B cell (primary cell): ENCODE results near the gene TBX6. TPM values are rescaled to one million over a fixed set of nuclear protein-coding genes. Genes with fewer than 3 reads are reported as not detected.

Experiments
- ATAC-seq: fragments of 200-7000 bp; cut with Tn5 transposase; one replicate; pipeline ENCODE4 v1.10.0; 2021; ENCODE audit warnings: low read depth, mild to moderate bottlenecking, moderate number of reproducible peaks, moderate library complexity
- CTCF ChIA-PET: fragments of 350-600 bp; sonication (Branson Sonifier 250); formaldehyde crosslinking; loops from one replicate; lab custom pipeline; 2021; ENCODE audit warnings: antibody characterized with exemption, inconsistent platforms; lab: Charles Lee
- POLR2A ChIA-PET: fragments of 350-600 bp; sonication (Branson Sonifier 250); formaldehyde crosslinking; loops from one replicate; lab custom pipeline; 2021; ENCODE audit warnings: antibody characterized with exemption; lab: Charles Lee
- DNase-seq: peaks from one replicate; pipeline ENCODE4 v3.0.0; 2013
- H2AFZ ChIP-seq: 2 replicates; pipeline ENCODE4 v1.6.1; 2012; ENCODE audit warnings: mild to moderate bottlenecking, low read depth, low read length; ENCODE audit not compliant: insufficient read depth, poor library complexity, severe bottlenecking
- H3K27ac ChIP-seq, 2 donors: 1 replicate in 1 of 2; 2 replicates in 1 of 2; pipeline ENCODE4 v1.5.1; 2012 to 2013; ENCODE audit warnings: low read length in 2 of 2, mild to moderate bottlenecking in 2 of 2, moderate library complexity in 1 of 2
- H3K27me3 ChIP-seq, 4 experiments: fragments of 200-600 bp in 1 of 4; sonication (generic) in 1 of 4; replicated peaks in 1 of 4; 1 replicate in 2 of 4; 2 replicates in 2 of 4; pipeline versions ENCODE4 v1.6.1 to v1.7.0; 2013 to 2016; ENCODE audit warnings: low read length in 3 of 4, mild to moderate bottlenecking in 2 of 4, mixed read lengths in 1 of 4, moderate library complexity in 1 of 4; ENCODE audit not compliant: insufficient read depth in 4 of 4, control insufficient read depth in 3 of 4; ENCODE audit errors: control extremely low read depth in 1 of 4
- H3K36me3 ChIP-seq, 2 experiments: replicated peaks in 1 of 2; 1 replicate in 1 of 2; 2 replicates in 1 of 2; pipeline versions ENCODE4 v1.6.1 to v1.7.1; 2013; ENCODE audit warnings: low read length in 1 of 2; ENCODE audit not compliant: insufficient read depth in 2 of 2, control insufficient read depth in 1 of 2; ENCODE audit errors: control extremely low read depth in 1 of 2, extremely low read depth in 1 of 2
- H3K4me1 ChIP-seq, 2 donors: fragments of 200-600 bp in 1 of 2; sonication (generic) in 1 of 2; 1 replicate in 1 of 2; 2 replicates in 1 of 2; pipeline versions ENCODE4 v1.5.1 to v1.6.1; 2013 to 2017; ENCODE audit warnings: low read length in 2 of 2; ENCODE audit not compliant: control insufficient read depth in 2 of 2, insufficient read depth in 2 of 2
- H3K4me2 ChIP-seq: replicated peaks from 2 replicates; pipeline ENCODE3; 2012; ENCODE audit warnings: mild to moderate bottlenecking, low read depth, low read length; ENCODE audit not compliant: poor library complexity, severe bottlenecking
- H3K4me3 ChIP-seq, 5 experiments: fragments of 200-600 bp in 1 of 5; sonication (generic) in 1 of 5; 1 replicate in 3 of 5; 2 replicates in 2 of 5; pipeline versions ENCODE4 v1.5.1 to v1.7.0; 2011 to 2016; ENCODE audit warnings: low read length in 4 of 5, mild to moderate bottlenecking in 4 of 5, low read depth in 2 of 5, control low read depth in 1 of 5, moderate library complexity in 1 of 5; ENCODE audit not compliant: insufficient read depth in 1 of 5; ENCODE audit errors: control extremely low read depth in 1 of 5, extremely low read depth in 1 of 5
- H3K79me2 ChIP-seq: fragments of 200-600 bp; sonication (generic); one replicate; pipeline ENCODE4 v1.6.0; 2016; ENCODE audit warnings: low read length; ENCODE audit not compliant: control insufficient read depth, insufficient read depth
- H3K9ac ChIP-seq: fragments of 200-600 bp; sonication (generic); 2 replicates; pipeline ENCODE4 v1.6.1; 2017; ENCODE audit warnings: mild to moderate bottlenecking, low read length, moderate library complexity
- H3K9me3 ChIP-seq, 3 donors: one replicate each; pipeline versions ENCODE4 v1.6.1 to v1.7.1; 2013; ENCODE audit warnings: low read length in 2 of 3; ENCODE audit not compliant: control insufficient read depth in 2 of 3, insufficient read depth in 1 of 3; ENCODE audit errors: control extremely low read depth in 1 of 3
- H4K20me1 ChIP-seq: 2 replicates; pipeline ENCODE4 v1.6.0; 2012; ENCODE audit warnings: mild to moderate bottlenecking, low read length; ENCODE audit not compliant: insufficient read depth, control insufficient read depth, poor library complexity, severe bottlenecking
- H3K27ac Mint-ChIP-seq: one replicate; pipeline ENCODE4 v1.8.0; 2021; ENCODE audit warnings: mixed read lengths
- H3K27me3 Mint-ChIP-seq: one replicate; pipeline ENCODE4 v1.8.0; 2021; ENCODE audit warnings: mixed read lengths
- H3K4me1 Mint-ChIP-seq: one replicate; pipeline ENCODE4 v1.8.0; 2021; ENCODE audit warnings: mixed read lengths
- H3K4me3 Mint-ChIP-seq: one replicate; pipeline ENCODE4 v1.8.0; 2021; ENCODE audit warnings: mixed read lengths
- H3K9me3 Mint-ChIP-seq: one replicate; pipeline ENCODE4 v1.8.0; 2022; ENCODE audit warnings: mixed read lengths; ENCODE audit not compliant: insufficient read depth
- EZH2 ChIP-seq: IDR thresholded peaks from 2 replicates; pipeline ENCODE4 v1.6.1; 2012; ENCODE audit warnings: borderline replicate concordance, low read depth, mild to moderate bottlenecking, moderate library complexity, low read length; ENCODE audit not compliant: insufficient read depth, poor library complexity, severe bottlenecking
- WGBS: methylation state at CpG from one replicate; pipeline ENCODE4 v1.1.5; 2013; ENCODE audit warnings: missing lambda C conversion rate; ENCODE audit not compliant: insufficient coverage; 5-methylcytosine and 5-hydroxymethylcytosine counted together
- intact Hi-C: fragments of 100-400 bp; cut with micrococcal nuclease; formaldehyde crosslinking; loops from one replicate; pipeline ENCODE4 v1.10.0; 2022
- polyA plus RNA-seq: library from polyadenylated mRNA; depleted of rRNA; stranded (reverse); fragments of >200 nt; gene quantifications from 2 replicates; pipeline ENCODE4 v1.2.3, GENCODE V29; 2012
- total RNA-seq, 2 donors: library from RNA; stranded (reverse); fragments of 120-200 nt in 1 of 2; gene quantifications; 1 replicate in 1 of 2; 2 replicates in 1 of 2; pipeline versions ENCODE4 v1.2.3 to v1.2.4, GENCODE V29; 2013 to 2022
- TF ChIP-seq, protein P1 (sequence below): fragments of 200-600 bp; IDR thresholded peaks from one replicate; pipeline ENCODE4 v1.8.0; 2022; ENCODE audit warnings: antibody characterized with exemption, mild to moderate bottlenecking

The TBX6 gene
- total and polyA plus RNA-seq, 2 donors (not counting 1 experiment from before 2014, with no cell fraction given) = 1.4 to 5.4 TPM

DNA sequence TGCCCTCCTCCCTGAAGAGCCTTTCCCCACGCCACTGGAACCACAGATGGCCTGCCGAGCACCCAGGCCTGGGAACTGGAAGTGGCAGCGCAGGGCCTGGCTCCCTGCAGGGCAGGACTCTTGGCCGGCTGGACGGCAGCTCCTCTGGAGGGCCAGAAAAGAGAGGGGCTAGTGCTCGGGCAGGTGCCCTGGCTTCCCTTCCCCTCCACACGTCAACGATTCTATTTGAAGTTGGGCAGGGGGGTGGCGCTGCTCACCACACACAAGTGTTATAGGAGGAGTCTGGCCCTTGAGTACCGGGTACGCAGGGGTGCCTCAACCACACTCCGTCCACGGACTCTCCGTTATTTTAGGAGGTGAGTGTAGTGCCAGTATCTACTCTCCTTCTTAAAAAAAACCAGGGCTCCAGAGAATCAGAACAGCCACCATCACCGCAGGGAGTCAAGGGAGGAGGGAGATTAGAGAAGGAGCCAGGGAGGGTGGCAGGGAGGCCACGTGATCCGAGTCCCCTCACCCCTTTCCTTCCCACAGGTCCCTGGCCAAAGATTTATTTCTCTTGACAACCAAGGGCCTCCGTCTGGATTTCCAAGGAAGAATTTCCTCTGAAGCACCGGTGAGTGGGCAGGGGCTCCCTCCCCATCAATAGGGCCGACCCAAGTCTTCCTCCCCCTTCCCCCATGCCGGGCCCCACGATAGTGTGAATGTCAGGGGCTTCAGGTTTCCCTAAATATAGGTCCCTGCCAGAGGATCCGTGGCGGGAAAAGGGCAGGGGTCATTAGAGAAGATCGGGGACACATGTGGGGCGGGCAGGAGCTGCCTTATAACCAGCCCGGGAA is 27.6 kb downstream of the TBX6 start:
- WGBS = 2% methylated on average over 11 of the region's 27 CpGs

More for the DNA sequence above, 27.6 kb downstream of the TBX6 start:
- H3K4me1 ChIP-seq = peaks cover 16 to 40% of the 10 kb centered on the region in 2 donors
- ChIA-PET POLR2A (interaction anchor here (0.6 to 3.0 kb wide), 9 partner anchors 28 to 1078 kb away, joined by 3 to 61 read pairs (median 5); partner anchors contain the start of genes CORO1A, TBX6, YPEL3 and ZNF48), CTCF (interaction anchor here (0.5 to 2.0 kb wide), 9 partner anchors 13 to 352 kb away, joined by 3 to 28 read pairs (median 4); partner anchors contain the start of gene TBX6)
- Mint-ChIP-seq H3K27me3 (no peaks in the 10 kb centered on the region), H3K9me3 (no peaks in the 10 kb centered on the region), H3K27ac (peak overlapping the region; percentile 99), H3K4me3 (peak overlapping the region; percentile 100), H3K4me1 (peaks cover 31% of the 10 kb centered on the region)
- TF ChIP-seq EZH2 = no peak
- TF ChIP-seq, protein P1, sequence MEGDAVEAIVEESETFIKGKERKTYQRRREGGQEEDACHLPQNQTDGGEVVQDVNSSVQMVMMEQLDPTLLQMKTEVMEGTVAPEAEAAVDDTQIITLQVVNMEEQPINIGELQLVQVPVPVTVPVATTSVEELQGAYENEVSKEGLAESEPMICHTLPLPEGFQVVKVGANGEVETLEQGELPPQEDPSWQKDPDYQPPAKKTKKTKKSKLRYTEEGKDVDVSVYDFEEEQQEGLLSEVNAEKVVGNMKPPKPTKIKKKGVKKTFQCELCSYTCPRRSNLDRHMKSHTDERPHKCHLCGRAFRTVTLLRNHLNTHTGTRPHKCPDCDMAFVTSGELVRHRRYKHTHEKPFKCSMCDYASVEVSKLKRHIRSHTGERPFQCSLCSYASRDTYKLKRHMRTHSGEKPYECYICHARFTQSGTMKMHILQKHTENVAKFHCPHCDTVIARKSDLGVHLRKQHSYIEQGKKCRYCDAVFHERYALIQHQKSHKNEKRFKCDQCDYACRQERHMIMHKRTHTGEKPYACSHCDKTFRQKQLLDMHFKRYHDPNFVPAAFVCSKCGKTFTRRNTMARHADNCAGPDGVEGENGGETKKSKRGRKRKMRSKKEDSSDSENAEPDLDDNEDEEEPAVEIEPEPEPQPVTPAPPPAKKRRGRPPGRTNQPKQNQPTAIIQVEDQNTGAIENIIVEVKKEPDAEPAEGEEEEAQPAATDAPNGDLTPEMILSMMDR = peak; percentile 67
- H4K20me1 ChIP-seq = peaks cover 30% of the 10 kb centered on the region
- peak overlapping the region; percentile 82 to 88 for H3K27ac ChIP-seq
- peak overlapping the region; percentile 96 for H2AFZ ChIP-seq
- H3K79me2 ChIP-seq = peaks cover 51% of the 10 kb centered on the region
- peaks cover 9 to 21% of the 10 kb centered on the region in 2 experiments for H3K36me3 ChIP-seq
- no peaks in the 10 kb centered on the region for H3K9me3 ChIP-seq
- peak; percentile 39 for ATAC-seq
- H3K4me2 ChIP-seq = peak overlapping the region; percentile 95
- peak; percentile 84 for DNase-seq
- peak overlapping the region; percentile 73 to 96 (median 87) for H3K4me3 ChIP-seq
- intact Hi-C loops = loop anchor here (2.0 to 10.0 kb wide), 4 partner anchors 59 to 631 kb away; partner anchors contain the start of genes HIRIP3, MAPK3, MYL11 and SRCAP
- no peaks in the 10 kb centered on the region for H3K27me3 ChIP-seq
- peak overlapping the region; percentile 73 for H3K9ac ChIP-seq
